ENCODE measurements around the gene NDUFS2.

NDUFS2 gene

DNA sequence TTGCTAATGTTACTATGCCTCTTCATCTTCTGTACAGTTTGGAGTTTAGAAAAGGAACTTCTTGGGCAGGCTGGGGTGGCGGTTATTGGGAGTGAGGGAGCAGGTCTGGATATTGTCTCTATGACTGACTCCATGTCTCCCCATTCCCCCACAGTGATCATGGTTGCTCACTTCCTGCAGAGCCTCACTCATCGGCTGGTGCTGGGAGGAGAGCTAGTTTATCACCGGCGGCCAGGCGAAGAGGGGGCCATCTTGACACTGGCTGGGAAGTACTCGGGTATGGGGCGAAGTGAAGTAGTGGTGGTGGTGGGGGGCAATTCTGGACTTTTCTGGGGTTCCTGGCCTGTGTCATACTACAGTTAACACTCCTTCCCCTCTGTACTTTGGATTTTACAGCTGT lies 25.9 kb downstream of the NDUFS2 start:
- peak overlapping the region; percentile 83 for H3K4me3 ChIP-seq

DNA sequence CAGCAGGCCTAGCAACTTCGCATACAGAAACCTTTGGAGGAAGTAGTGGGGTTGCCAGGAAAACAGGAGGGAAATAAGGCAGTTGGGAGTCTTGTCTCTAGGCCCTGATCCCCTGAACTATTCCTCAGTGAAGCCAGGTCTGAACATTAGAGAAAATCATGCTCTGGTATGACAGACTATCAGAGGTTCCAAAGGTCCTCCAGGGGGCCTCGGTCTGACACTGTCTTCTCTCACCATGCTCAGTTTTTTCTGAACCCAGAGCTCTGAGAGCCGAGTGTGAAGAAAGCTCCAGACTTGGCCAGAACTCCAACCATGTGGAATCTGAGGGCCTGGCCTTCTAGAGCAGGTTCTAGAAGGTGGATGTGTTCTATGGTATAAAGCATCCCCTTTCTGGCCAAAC lies 27.7 kb downstream of the NDUFS2 start:
- Histone ChIP-seq H3K9ac (ENCODE audit: insufficient read length) (no peak overlapping the region), H3K4me3 (no peak overlapping the region), H3K36me3 (ENCODE audit: insufficient read depth, low read length) (peaks cover 16% of the 10 kb centered on the region; the same call in 1 of the 2 replicates), H3K27ac (no peak overlapping the region), H3K9me3 (ENCODE audit: low read depth, low read length) (no peaks in the 10 kb centered on the region)
- no peak for DNase-seq (ENCODE audit: low read depth, low spot score)
- TF ChIP-seq POLR2AphosphoS5 (IDR thresholded peaks at IDR 0.05; ENCODE audit: borderline replicate concordance, low read depth, low read length) (no peak), FOXP2 (optimal IDR thresholded peaks at IDR 0.05; ENCODE audit: control extremely low read depth, extremely low read length, insufficient read depth) (no peak), EZH2 (IDR thresholded peaks at IDR 0.05) (no peak)

More for the DNA sequence above, 25.9 kb downstream of the NDUFS2 start:
- Histone ChIP-seq H3K36me3 (ENCODE audit: insufficient read depth, low read length) (peaks cover 16% of the 10 kb centered on the region; the same call in 1 of the 2 replicates), H3K9ac (ENCODE audit: insufficient read length) (peak overlapping the region; percentile 46), H3K9me3 (ENCODE audit: low read depth, low read length) (no peaks in the 10 kb centered on the region), H3K27ac (peak overlapping the region; percentile 66)
- no peak for DNase-seq (ENCODE audit: low read depth, low spot score)
- no peak for TF ChIP-seq POLR2AphosphoS5 (IDR thresholded peaks at IDR 0.05; ENCODE audit: borderline replicate concordance, low read depth, low read length)
- TF ChIP-seq EZH2 (IDR thresholded peaks at IDR 0.05), result no peak
- TF ChIP-seq FOXP2 (optimal IDR thresholded peaks at IDR 0.05; ENCODE audit: control extremely low read depth, extremely low read length, insufficient read depth), result no peak

DNA sequence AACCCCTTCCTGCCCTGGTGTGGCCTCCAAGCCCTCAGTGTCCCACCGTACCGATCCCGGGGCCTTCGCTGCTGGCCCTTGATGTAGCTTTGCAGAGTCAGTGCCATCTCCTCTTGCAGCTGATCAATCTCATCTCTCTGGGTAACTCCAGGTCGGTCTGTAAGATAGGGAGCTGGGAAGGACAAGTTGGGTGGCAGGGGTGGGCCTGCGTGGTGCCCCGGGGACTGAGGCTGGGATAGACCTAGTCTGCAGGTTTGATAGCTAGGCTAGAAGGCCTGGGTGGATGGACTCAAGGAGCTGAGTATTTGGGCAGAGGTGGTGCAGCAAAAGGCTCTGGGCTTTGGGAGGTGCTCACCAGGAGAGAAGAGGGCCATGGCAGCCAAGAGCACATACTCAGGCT lies 28.6 kb downstream of the NDUFS2 start:
- Histone ChIP-seq H3K27ac (no peak overlapping the region), H3K4me3 (no peak overlapping the region), H3K9ac (ENCODE audit: insufficient read length) (no peak overlapping the region), H3K36me3 (ENCODE audit: insufficient read depth, low read length) (peaks cover 16% of the 10 kb centered on the region; the same call in 1 of the 2 replicates), H3K9me3 (ENCODE audit: low read depth, low read length) (no peaks in the 10 kb centered on the region)
- TF ChIP-seq FOXP2 (optimal IDR thresholded peaks at IDR 0.05; ENCODE audit: control extremely low read depth, extremely low read length, insufficient read depth) (no peak), EZH2 (IDR thresholded peaks at IDR 0.05) (no peak), POLR2AphosphoS5 (IDR thresholded peaks at IDR 0.05; ENCODE audit: borderline replicate concordance, low read depth, low read length) (no peak)
- DNase-seq (ENCODE audit: low read depth, low spot score), result no peak

DNA sequence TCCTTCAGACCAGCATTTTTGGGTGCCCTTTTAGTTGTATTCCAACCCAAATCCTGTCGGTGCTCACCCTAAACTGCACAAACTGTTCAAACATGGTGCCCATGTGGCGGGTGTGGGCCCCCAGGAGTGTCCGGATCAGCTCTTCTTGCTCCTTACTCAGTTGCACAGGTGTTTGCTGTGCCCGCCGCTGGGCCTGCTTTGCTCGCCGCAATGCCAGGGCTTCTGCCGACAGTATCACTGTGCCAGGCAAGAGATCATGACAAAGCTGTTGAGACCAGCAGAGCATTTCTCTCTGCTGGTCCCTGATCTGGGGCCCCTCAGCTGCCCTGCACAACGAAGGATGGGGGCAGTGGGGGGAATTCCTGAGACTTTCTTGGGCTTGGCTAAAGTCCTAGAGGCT lies 30.9 kb downstream of the NDUFS2 start:
- H3K27ac ChIP-seq, result no peak overlapping the region
- no peak overlapping the region for H3K9ac ChIP-seq (ENCODE audit: insufficient read length)
- DNase-seq (ENCODE audit: low read depth, low spot score), result no peak
- peaks cover 15% of the 10 kb centered on the region; the same call in 1 of the 2 replicates for H3K36me3 ChIP-seq (ENCODE audit: insufficient read depth, low read length)
- no peak for TF ChIP-seq EZH2 (IDR thresholded peaks at IDR 0.05)
- no peak overlapping the region for H3K4me3 ChIP-seq
- H3K9me3 ChIP-seq (ENCODE audit: low read depth, low read length), result no peaks in the 10 kb centered on the region

DNA sequence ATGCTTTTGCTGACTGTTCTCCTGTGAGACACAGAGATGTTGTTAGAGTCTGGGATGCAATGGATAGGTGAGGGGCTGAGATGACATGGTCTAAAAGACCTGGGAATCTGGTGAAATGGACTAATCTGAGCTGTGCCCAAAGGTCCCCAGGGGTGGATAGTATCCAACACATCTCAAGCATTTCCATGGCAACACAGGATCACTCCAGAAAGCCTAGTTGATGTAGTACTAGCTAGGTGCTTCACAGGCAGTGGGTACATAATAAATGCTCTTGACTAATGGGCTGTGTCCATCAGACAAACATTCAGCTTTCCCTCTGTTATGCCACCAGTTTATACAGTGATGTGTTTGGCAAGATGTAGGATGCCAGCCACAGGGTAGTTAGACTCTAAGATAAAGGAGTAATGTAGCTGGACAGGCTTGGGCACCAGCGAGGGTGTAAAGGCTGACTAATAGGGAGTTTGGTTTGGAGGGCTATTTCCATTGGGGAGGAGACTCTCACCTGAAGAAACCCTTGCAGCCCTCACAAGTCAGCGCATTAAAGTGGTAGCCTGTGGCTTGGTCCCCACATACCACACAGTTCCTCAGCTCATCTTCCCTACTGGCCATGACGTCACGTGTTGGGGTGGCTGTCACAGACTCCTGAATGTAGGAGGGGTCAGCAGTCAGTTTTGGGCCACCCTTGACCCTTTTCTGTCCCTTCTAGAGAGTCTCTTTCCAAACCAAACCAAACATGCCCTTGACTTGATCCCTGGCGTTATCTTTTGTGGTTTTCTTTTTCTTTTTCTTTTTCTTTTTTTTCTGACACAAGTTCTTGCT lies 34.0 kb downstream of the NDUFS2 start:
- Histone ChIP-seq H3K36me3 (ENCODE audit: insufficient read depth, low read length) (no peaks in the 10 kb centered on the region), H3K27ac (no peak overlapping the region), H3K9me3 (ENCODE audit: low read depth, low read length) (no peaks in the 10 kb centered on the region), H3K9ac (ENCODE audit: insufficient read length) (no peak overlapping the region), H3K4me3 (no peak overlapping the region)
- TF ChIP-seq POLR2AphosphoS5 (IDR thresholded peaks at IDR 0.05; ENCODE audit: borderline replicate concordance, low read depth, low read length) (no peak), EZH2 (IDR thresholded peaks at IDR 0.05) (no peak), FOXP2 (optimal IDR thresholded peaks at IDR 0.05; ENCODE audit: control extremely low read depth, extremely low read length, insufficient read depth) (no peak)
- DNase-seq (ENCODE audit: low read depth, low spot score), result no peak

DNA sequence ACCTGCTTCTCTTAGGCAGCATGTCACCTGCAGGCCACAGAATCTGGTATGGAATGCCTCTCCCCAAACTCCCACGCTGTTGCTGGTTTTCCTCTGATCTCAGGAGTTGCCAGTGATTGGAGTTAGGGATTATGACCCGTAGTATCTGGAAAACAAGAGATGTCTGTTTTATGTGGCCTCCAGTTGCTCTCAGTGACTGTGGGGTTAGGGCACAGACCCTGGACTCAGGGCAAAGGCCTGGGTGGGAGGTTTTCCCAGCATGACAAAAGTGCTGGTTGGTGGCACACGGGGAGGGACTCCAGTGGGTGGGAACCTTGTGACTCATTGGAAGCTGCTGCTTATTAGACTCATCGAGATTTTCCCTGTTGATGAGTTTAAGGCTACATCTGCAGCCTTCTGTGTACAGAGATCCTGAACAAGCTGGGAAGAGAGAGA lies 35.9 kb downstream of the NDUFS2 start, which contains the start of gene NR1I3:
NR1I3 (minus strand) TSS at position 165 of the 435 bp plus-strand sequence. CDS start 1,638 bp downstream, outside the sequence.
- Histone ChIP-seq H3K27ac (no peak within 1 kb of the TSS), H3K9me3 (ENCODE audit: low read depth, low read length) (no peaks in the 10 kb centered on the region), H3K4me3 (no peak within 1 kb of the TSS), H3K36me3 (ENCODE audit: insufficient read depth, low read length) (no peaks in the 10 kb centered on the region), H3K9ac (ENCODE audit: insufficient read length) (no peak within 1 kb of the TSS)
- no peak for DNase-seq (ENCODE audit: low read depth, low spot score)
- no peak for TF ChIP-seq POLR2AphosphoS5 (IDR thresholded peaks at IDR 0.05; ENCODE audit: borderline replicate concordance, low read depth, low read length)
- TF ChIP-seq FOXP2 (optimal IDR thresholded peaks at IDR 0.05; ENCODE audit: control extremely low read depth, extremely low read length, insufficient read depth), result no peak
- TF ChIP-seq EZH2 (IDR thresholded peaks at IDR 0.05), result no peak

DNA sequence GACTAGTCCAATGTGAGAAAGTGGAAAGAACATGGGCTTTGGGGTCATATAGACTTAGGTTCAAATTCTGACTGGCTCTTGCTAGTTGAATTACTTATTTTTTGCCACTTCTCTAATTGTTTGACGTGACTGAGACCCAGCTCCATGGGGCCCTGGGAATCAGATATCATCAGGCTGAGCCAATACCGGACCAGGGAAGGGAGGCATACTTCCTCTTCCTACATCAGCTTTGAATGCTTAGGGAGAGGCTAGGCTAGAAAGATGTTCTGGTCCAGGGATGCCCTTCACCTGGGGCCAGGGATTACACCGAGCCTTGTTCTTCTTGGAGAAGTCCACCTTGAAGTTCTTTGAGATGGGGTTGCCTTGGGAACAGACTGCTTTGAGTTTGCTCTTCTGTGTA lies 39.5 kb downstream of the NDUFS2 start:
- Histone ChIP-seq H3K9ac (ENCODE audit: insufficient read length) (no peak overlapping the region), H3K9me3 (ENCODE audit: low read depth, low read length) (no peaks in the 10 kb centered on the region), H3K36me3 (ENCODE audit: insufficient read depth, low read length) (no peaks in the 10 kb centered on the region), H3K27ac (no peak overlapping the region), H3K4me3 (no peak overlapping the region)
- no peak for DNase-seq (ENCODE audit: low read depth, low spot score)
- TF ChIP-seq FOXP2 (optimal IDR thresholded peaks at IDR 0.05; ENCODE audit: control extremely low read depth, extremely low read length, insufficient read depth) (no peak), POLR2AphosphoS5 (IDR thresholded peaks at IDR 0.05; ENCODE audit: borderline replicate concordance, low read depth, low read length) (no peak), EZH2 (IDR thresholded peaks at IDR 0.05) (no peak)

DNA sequence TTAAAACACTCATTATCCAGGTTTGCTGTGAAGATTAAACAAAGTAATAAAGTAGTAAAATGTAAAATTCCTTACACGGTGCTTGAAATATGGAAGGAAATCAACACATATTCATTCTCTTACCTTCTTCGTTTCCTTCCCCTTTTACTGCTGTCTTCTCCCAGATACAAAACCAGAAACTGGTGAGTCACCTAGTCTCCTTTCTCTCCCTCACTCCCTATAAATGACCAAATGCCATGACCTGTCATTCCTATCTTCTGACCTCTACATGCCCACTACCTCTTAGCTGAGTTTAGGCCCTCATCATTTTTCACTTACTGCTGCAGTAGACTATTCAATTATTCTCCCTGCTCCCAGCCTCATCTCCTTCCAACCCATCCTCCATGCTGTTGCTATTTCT lies 40.1 kb downstream of the NDUFS2 start:
- Histone ChIP-seq H3K36me3 (ENCODE audit: insufficient read depth, low read length) (no peaks in the 10 kb centered on the region), H3K4me3 (no peak overlapping the region), H3K9ac (ENCODE audit: insufficient read length) (no peak overlapping the region), H3K9me3 (ENCODE audit: low read depth, low read length) (no peaks in the 10 kb centered on the region), H3K27ac (no peak overlapping the region)
- DNase-seq (ENCODE audit: low read depth, low spot score), result no peak
- TF ChIP-seq FOXP2 (optimal IDR thresholded peaks at IDR 0.05; ENCODE audit: control extremely low read depth, extremely low read length, insufficient read depth), result no peak
- TF ChIP-seq POLR2AphosphoS5 (IDR thresholded peaks at IDR 0.05; ENCODE audit: borderline replicate concordance, low read depth, low read length), result no peak
- TF ChIP-seq EZH2 (IDR thresholded peaks at IDR 0.05), result no peak

Data from SK-N-MC (cell line).